Measurements from ENCODE around the gene AVPI1.
"Not testable (repeated sequence)": the region's sequence is repeated elsewhere in the genome, so short reads cannot be mapped to it uniquely, and the experiment has no call there.

The AVPI1 gene

DNA sequence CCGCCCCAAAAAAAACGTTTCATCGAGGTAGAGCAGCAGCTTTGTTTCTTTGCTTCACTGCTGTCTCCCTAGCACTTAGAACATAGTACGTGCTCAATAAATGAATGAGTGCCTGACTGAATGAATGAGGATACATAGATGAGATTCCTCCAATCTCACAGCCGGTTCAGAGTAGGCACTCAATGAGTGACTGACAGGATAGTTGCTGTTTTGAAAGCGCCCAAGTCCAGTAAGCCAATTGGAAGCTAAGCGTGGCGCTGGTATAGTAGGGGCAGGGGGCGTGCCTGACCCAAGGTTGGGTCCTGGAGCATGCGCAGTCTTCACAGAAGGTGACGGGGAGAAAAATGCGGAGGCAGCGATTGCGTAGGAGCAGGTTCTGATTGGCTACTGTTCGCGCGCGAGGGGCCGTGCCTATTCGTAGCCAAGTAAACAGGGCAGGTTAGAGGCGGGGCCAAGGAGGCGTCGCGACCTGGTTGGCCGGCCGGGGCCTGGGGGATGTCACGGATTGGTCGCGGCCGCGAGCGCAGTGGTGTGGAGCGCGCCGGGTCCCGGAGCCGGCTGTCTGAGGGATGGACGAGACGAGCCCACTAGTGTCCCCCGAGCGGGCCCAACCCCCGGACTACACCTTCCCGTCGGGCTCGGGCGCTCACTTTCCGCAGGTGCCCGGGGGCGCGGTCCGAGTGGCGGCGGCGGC, 46.7 kb downstream of the AVPI1 start, which contains the start of gene PI4K2A:
Gene PI4K2A, plus strand, starts transcription at position 498 of the 694 bp plus-strand sequence. Its CDS starts 72 bp downstream, at position 570.
- DNase-seq (ENCODE audit: low read depth in 2 of 2), result peak; percentile 95 to 97

GRCh38 chr10:97639090-97639489, 48.0 kb downstream of the AVPI1 start:
- DNase-seq (ENCODE audit: low read depth in 2 of 2), result not testable (repeated sequence)

GRCh38 chr10:97635577-97635976, 51.5 kb downstream of the AVPI1 start:
- DNase-seq (ENCODE audit: low read depth in 2 of 2), result no peak

DNA sequence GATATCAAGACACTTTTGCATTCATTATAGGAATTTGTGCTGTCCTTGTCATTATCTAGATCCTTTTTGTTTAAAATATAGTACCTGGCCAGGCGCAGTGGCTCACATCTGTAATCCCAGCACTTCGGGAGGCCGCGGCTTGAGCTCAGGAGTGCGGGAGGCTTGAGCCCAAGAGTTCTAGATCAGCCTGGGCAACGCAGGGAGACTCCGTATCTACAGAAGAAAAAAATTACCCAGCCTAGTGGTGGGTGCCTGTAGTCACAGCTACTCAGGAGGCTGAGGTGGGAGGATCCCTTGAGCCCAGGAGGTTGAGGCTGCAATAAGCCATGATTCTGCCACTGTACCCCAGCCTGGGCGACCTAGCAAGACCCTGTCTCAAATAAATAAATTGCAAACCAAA, 53.1 kb downstream of the AVPI1 start:
- DNase-seq (ENCODE audit: low read depth in 2 of 2), result no peak

DNA sequence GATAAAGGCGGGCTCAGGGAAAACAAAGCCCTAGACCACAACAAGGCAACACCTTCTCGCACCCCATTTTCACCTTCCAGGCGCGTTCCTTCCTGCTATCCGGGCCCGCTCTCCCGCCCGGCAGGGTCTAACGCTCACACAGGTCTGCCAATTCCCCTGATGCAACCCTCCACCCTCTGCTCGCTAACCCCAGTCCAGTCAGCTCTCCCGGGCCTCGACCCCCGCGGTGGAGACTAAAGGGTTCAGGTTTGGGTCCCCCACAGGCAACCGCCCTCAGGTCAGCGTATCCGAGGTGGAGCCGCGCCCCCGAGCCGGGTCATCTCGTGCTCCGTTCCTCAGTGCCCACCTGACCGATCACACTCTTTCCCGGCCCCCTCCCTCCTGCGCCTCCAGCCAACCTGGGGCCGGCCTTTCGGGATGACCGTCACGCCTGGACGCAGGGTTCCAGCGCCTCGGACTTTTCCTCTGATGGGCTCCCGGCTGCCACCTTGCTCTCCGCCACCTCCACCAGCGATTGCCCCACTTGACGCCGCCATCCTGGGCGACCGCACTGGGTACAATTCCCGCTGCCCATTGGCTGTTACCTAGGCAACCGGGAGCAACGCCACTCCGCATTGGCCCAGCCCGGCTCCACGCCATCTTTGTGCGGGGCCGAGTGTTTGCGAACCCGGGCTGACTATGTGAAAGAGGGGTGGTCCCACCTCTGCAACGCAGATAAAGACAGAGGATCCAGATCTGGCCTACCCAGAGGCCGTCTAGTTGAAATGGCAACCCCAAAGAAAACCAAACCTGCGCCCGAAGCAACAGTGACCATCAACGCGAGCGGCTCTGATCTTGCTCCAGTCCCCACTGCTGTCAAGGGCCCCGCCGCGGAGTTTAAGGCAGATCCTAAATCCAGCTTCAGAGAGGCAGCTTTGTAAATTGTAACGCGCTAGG, 53.8 kb downstream of the AVPI1 start, which contains the start of gene MORN4:
Gene MORN4, minus strand, starts transcription at position 552 of the 936 bp plus-strand sequence. CDS start 13,847 bp downstream, outside the sequence.
- peak; percentile 75 to 83 for DNase-seq (ENCODE audit: low read depth in 2 of 2)

DNA sequence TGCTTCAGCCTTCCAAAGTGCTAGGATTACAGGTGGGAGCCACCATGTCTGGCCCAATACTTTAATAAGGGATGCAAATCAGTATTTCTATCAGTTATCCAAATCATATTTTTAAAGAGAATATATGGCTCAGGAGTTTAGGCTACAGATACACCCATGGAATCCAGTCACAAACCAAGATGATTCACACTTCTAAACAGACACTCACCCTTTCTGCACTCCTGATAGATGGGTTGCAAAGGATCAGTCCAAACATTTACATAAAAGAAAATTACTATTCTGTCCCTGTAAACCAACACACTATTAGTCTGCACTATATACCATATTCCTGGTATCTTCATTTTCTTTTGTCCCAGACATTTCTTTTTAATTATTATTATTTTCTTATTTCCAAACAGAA, 55.9 kb downstream of the AVPI1 start:
- no peak for DNase-seq (ENCODE audit: low read depth in 2 of 2)

- DNase-seq (ENCODE audit: low read depth in 2 of 2), result no peak
Measured at GRCh38 chr10:97629289-97629688, 57.8 kb downstream of the AVPI1 start.

DNA sequence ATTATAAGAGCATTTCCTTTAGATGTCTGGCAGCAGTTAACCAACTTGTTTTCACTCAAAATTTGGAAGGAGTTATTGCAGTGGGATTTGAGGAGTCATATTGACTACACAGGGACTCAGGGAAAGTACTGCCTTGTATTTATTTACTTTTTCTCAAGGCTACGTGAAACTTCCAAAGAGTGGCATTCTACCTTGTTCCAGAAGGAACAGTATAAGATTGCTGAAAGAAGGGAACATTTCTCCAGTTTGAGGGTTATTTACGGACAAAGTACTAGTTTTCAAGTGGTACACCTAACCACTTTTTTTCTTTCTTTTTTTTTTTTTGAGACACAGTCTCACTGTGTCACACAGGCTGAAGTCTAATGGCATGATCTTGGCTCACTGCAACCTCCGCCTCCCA, 58.8 kb downstream of the AVPI1 start:
- no peak for DNase-seq (ENCODE audit: low read depth in 2 of 2)

GRCh38 chr10:97627731-97628130, 59.3 kb downstream of the AVPI1 start:
- no peak for DNase-seq (ENCODE audit: low read depth in 2 of 2)

Data from stimulated activated CD4-positive, alpha-beta T cell treated with anti-CD3 and anti-CD28 coated beads, Interleukin-1b, Interleukin-23, amount 100 ng/mL, for 1 hour (primary cell).